T-helper 9 cell (primary cell): Measurements from ENCODE around the gene NUDT3.
"Not testable (repeated sequence)": the region's sequence is repeated elsewhere in the genome, so short reads cannot be mapped to it uniquely, and the experiment has no call there.

Experiments
- DNase-seq: peaks from one replicate; pipeline ENCODE4 v3.0.0-alpha.2; 2020

The NUDT3 gene

GRCh38 chr6:34365781-34366638 lies 26.5 kb downstream of the NUDT3 start:
- DNase-seq, result not testable (repeated sequence)

- not testable (repeated sequence) for DNase-seq
Measured at GRCh38 chr6:34363681-34364075, 28.8 kb downstream of the NUDT3 start.

- DNase-seq, result no peak
Measured at GRCh38 chr6:34362909-34363680, 29.4 kb downstream of the NUDT3 start.

- no peak for DNase-seq
Measured at GRCh38 chr6:34362176-34362575, 30.3 kb downstream of the NUDT3 start.

GRCh38 chr6:34360556-34360955 lies 31.9 kb downstream of the NUDT3 start:
- DNase-seq, result no peak

GRCh38 chr6:34359418-34360158 lies 32.9 kb downstream of the NUDT3 start:
- DNase-seq, result no peak

GRCh38 chr6:34358389-34358905 lies 34.0 kb downstream of the NUDT3 start:
- DNase-seq, result no peak

GRCh38 chr6:34357937-34358336 lies 34.5 kb downstream of the NUDT3 start:
- DNase-seq, result no peak

GRCh38 chr6:34355889-34356288 lies 36.6 kb downstream of the NUDT3 start:
- DNase-seq, result no peak

- DNase-seq, result not testable (repeated sequence)
Measured at GRCh38 chr6:34354230-34354629, 38.2 kb downstream of the NUDT3 start.

- not testable (repeated sequence) for DNase-seq
Measured at GRCh38 chr6:34353530-34353929, 38.9 kb downstream of the NUDT3 start.

GRCh38 chr6:34352305-34352937 lies 40.0 kb downstream of the NUDT3 start:
- DNase-seq, result no peak

- no peak for DNase-seq
Measured at GRCh38 chr6:34350934-34351217, 41.6 kb downstream of the NUDT3 start.

GRCh38 chr6:34350137-34350933 lies 42.1 kb downstream of the NUDT3 start:
- DNase-seq, result no peak

- no peak for DNase-seq
Measured at GRCh38 chr6:34349211-34349610, 43.3 kb downstream of the NUDT3 start.

GRCh38 chr6:34347303-34347702 lies 45.2 kb downstream of the NUDT3 start:
- DNase-seq, result no peak

GRCh38 chr6:34346175-34347119 lies 46.0 kb downstream of the NUDT3 start:
- DNase-seq, result no peak

GRCh38 chr6:34343806-34344205 lies 48.7 kb downstream of the NUDT3 start:
- no peak for DNase-seq

- DNase-seq, result no peak
Measured at GRCh38 chr6:34342247-34342646, 50.2 kb downstream of the NUDT3 start.

- no peak for DNase-seq
Measured at GRCh38 chr6:34341481-34341971, 50.9 kb downstream of the NUDT3 start.
